Measurements from ENCODE around the gene SORCS2.
"Not testable (repeated sequence)": the region's sequence is repeated elsewhere in the genome, so short reads cannot be mapped to it uniquely, and the experiment has no call there.

Gene SORCS2

GRCh38 chr4:7584098-7584497, 391.8 kb downstream of the SORCS2 start:
- DNase-seq (ENCODE audit: low read depth in 2 of 2): no peak

- no peak for DNase-seq (ENCODE audit: low read depth in 2 of 2)
Measured at GRCh38 chr4:7584606-7585159, 392.3 kb downstream of the SORCS2 start.

GRCh38 chr4:7585768-7586167, 393.4 kb downstream of the SORCS2 start:
- no peak for DNase-seq (ENCODE audit: low read depth in 2 of 2)

GRCh38 chr4:7587433-7588405, 395.4 kb downstream of the SORCS2 start:
- no peak for DNase-seq (ENCODE audit: low read depth in 2 of 2)

GRCh38 chr4:7590189-7590588, 397.9 kb downstream of the SORCS2 start:
- no peak for DNase-seq (ENCODE audit: low read depth in 2 of 2)

GRCh38 chr4:7590899-7591298, 398.6 kb downstream of the SORCS2 start:
- DNase-seq (ENCODE audit: low read depth in 2 of 2): no peak

- no peak for DNase-seq (ENCODE audit: low read depth in 2 of 2)
Measured at GRCh38 chr4:7591409-7592053, 399.2 kb downstream of the SORCS2 start.

- no peak for DNase-seq (ENCODE audit: low read depth in 2 of 2)
Measured at GRCh38 chr4:7593646-7594412, 401.5 kb downstream of the SORCS2 start.

GRCh38 chr4:7595934-7596461, 403.7 kb downstream of the SORCS2 start:
- no peak for DNase-seq (ENCODE audit: low read depth in 2 of 2)

GRCh38 chr4:7596918-7597606, 404.7 kb downstream of the SORCS2 start:
- DNase-seq (ENCODE audit: low read depth in 2 of 2): no peak

GRCh38 chr4:7598939-7599790, 406.8 kb downstream of the SORCS2 start:
- no peak for DNase-seq (ENCODE audit: low read depth in 2 of 2)

- no peak for DNase-seq (ENCODE audit: low read depth in 2 of 2)
Measured at GRCh38 chr4:7600247-7600646, 407.9 kb downstream of the SORCS2 start.

GRCh38 chr4:7602166-7602565, 409.8 kb downstream of the SORCS2 start:
- DNase-seq (ENCODE audit: low read depth in 2 of 2): not testable (repeated sequence)

GRCh38 chr4:7607156-7607910, 415.0 kb downstream of the SORCS2 start:
- no peak for DNase-seq (ENCODE audit: low read depth in 2 of 2)

- no peak for DNase-seq (ENCODE audit: low read depth in 2 of 2)
Measured at GRCh38 chr4:7608046-7608445, 415.7 kb downstream of the SORCS2 start.

- DNase-seq (ENCODE audit: low read depth in 2 of 2): no peak
Measured at GRCh38 chr4:7609316-7609715, 417.0 kb downstream of the SORCS2 start.

- no peak for DNase-seq (ENCODE audit: low read depth in 2 of 2)
Measured at GRCh38 chr4:7610022-7610670, 417.8 kb downstream of the SORCS2 start.

GRCh38 chr4:7610841-7611240, 418.5 kb downstream of the SORCS2 start:
- DNase-seq (ENCODE audit: low read depth in 2 of 2): no peak
